HEK293 (cell line): Measurements from ENCODE around the gene MMP24OS.

Source experiments
- CTCF ChIA-PET: fragments of 350-600 bp; formaldehyde crosslinking; extraction: SDS; loops from one replicate; lab custom pipeline; 2021; ENCODE audit warnings: antibody characterized with exemption; lab: Yijun Ruan, JAX
- POLR2A ChIA-PET: fragments of 300-600 bp; formaldehyde crosslinking; extraction: SDS; loops from one replicate; lab custom pipeline; 2020; ENCODE audit warnings: antibody characterized with exemption, inconsistent platforms; lab: Yijun Ruan, JAX
- H3K27ac ChIP-seq: fragments of 200-500 bp; sonication (Bioruptor generic); 2 replicates; pipeline ENCODE4 v1.5.1; 2014; ENCODE audit warnings: low read depth, low read length, control low read depth, inconsistent platforms; ENCODE audit errors: extremely low read depth
- H3K36me3 ChIP-seq, 2 experiments: fragments of 200-500 bp in 1 of 2; sonication (Bioruptor generic) in 1 of 2; 1 replicate in 1 of 2; 2 replicates in 1 of 2; pipeline ENCODE4 v1.5.1; 2014 to 2017; ENCODE audit warnings: inconsistent platforms in 2 of 2, low read length in 2 of 2; ENCODE audit not compliant: control insufficient read depth in 2 of 2, insufficient read depth in 1 of 2
- H3K4me1 ChIP-seq: fragments of 200-500 bp; sonication (Bioruptor generic); 2 replicates; pipeline ENCODE4 v1.5.1; 2014; ENCODE audit warnings: mild to moderate bottlenecking, low read length, inconsistent platforms; ENCODE audit not compliant: control insufficient read depth, insufficient read depth
- H3K4me3 ChIP-seq: 2 replicates; pipeline ENCODE4 v1.5.1; 2011; ENCODE audit warnings: low read depth, mild to moderate bottlenecking, control low read depth, low read length, moderate library complexity
- H3K9me3 ChIP-seq: fragments of 200-500 bp; sonication (Bioruptor generic); 2 replicates; pipeline ENCODE4 v1.5.1; 2014; ENCODE audit warnings: low read depth, low read length, inconsistent platforms; ENCODE audit not compliant: control insufficient read depth, insufficient read depth
- EGR2 ChIP-seq: fragments of 450-650 bp; formaldehyde crosslinking; IDR thresholded peaks from 2 replicates; pipeline ENCODE4 v1.5.1; 2016; ENCODE audit warnings: low read depth, missing biosample characterization, missing genetic modification characterization
- KLF10 ChIP-seq: fragments of 450-650 bp; IDR thresholded peaks from 2 replicates; pipeline ENCODE4 v1.5.1; 2018; ENCODE audit warnings: missing biosample characterization, mild to moderate bottlenecking, missing genetic modification characterization
- MEIS1 ChIP-seq: sonication (generic); formaldehyde crosslinking; IDR thresholded peaks from 2 replicates; pipeline ENCODE4 v1.8.1; 2022; ENCODE audit warnings: missing genetic modification reagents, mild to moderate bottlenecking, borderline replicate concordance
- PRDM10 ChIP-seq: fragments of 450-650 bp; formaldehyde crosslinking; IDR thresholded peaks from 2 replicates; pipeline ENCODE4 v1.5.1; 2016; ENCODE audit warnings: missing biosample characterization, missing genetic modification characterization
- YY1 ChIP-seq: fragments of 450-650 bp; formaldehyde crosslinking; IDR thresholded peaks from 2 replicates; pipeline ENCODE4 v1.5.1; 2018; ENCODE audit warnings: missing biosample characterization, missing genetic modification characterization
- ZBTB8A ChIP-seq: fragments of 450-650 bp; formaldehyde crosslinking; IDR thresholded peaks from 2 replicates; pipeline ENCODE4 v1.5.1; 2016; ENCODE audit warnings: missing biosample characterization, missing genetic modification characterization
- ZIC2 ChIP-seq: fragments of 450-650 bp; formaldehyde crosslinking; IDR thresholded peaks from 2 replicates; pipeline ENCODE4 v1.5.1; 2016; ENCODE audit warnings: missing biosample characterization, missing genetic modification characterization
- ZNF132 ChIP-seq: fragments of 450-650 bp; formaldehyde crosslinking; IDR thresholded peaks from 2 replicates; pipeline ENCODE4 v1.5.1; 2017; ENCODE audit warnings: missing biosample characterization, missing genetic modification characterization, borderline replicate concordance
- ZNF146 ChIP-seq: fragments of 450-650 bp; formaldehyde crosslinking; IDR thresholded peaks from 2 replicates; pipeline ENCODE4 v1.5.1; 2016; ENCODE audit warnings: missing biosample characterization, missing genetic modification characterization
- ZNF16 ChIP-seq: fragments of 450-650 bp; formaldehyde crosslinking; IDR thresholded peaks from 2 replicates; pipeline ENCODE4 v1.5.1; 2016; ENCODE audit warnings: low read depth, missing biosample characterization, missing genetic modification characterization
- ZNF2 ChIP-seq: fragments of 450-650 bp; formaldehyde crosslinking; IDR thresholded peaks from 2 replicates; pipeline ENCODE4 v1.5.1; 2016; ENCODE audit warnings: missing biosample characterization, missing genetic modification characterization
- ZNF473 ChIP-seq: fragments of 450-650 bp; formaldehyde crosslinking; IDR thresholded peaks from 2 replicates; pipeline ENCODE4 v1.5.1; 2017; ENCODE audit warnings: missing biosample characterization, missing genetic modification characterization
- ZNF529 ChIP-seq: fragments of 450-650 bp; formaldehyde crosslinking; IDR thresholded peaks from 2 replicates; pipeline ENCODE4 v1.5.1; 2017; ENCODE audit warnings: missing genetic modification characterization, missing biosample characterization; ENCODE audit not compliant: insufficient replicate concordance
- ZNF76 ChIP-seq: fragments of 450-650 bp; formaldehyde crosslinking; IDR thresholded peaks from 2 replicates; pipeline ENCODE4; 2016; ENCODE audit warnings: low read depth, missing biosample characterization, missing genetic modification characterization, borderline replicate concordance
- ZNF785 ChIP-seq: fragments of 450-650 bp; formaldehyde crosslinking; IDR thresholded peaks from 2 replicates; pipeline ENCODE4 v1.5.1; 2016; ENCODE audit warnings: missing biosample characterization, missing genetic modification characterization
- ZSCAN23 ChIP-seq: fragments of 450-650 bp; formaldehyde crosslinking; IDR thresholded peaks from 2 replicates; pipeline ENCODE4 v1.5.1; 2016; ENCODE audit warnings: missing biosample characterization, missing genetic modification characterization
- ZSCAN30 ChIP-seq: fragments of 450-650 bp; IDR thresholded peaks from 2 replicates; pipeline ENCODE4 v1.5.1; 2018; ENCODE audit warnings: missing biosample characterization, mild to moderate bottlenecking, missing genetic modification characterization, moderate library complexity
- TF ChIP-seq, protein P1 (sequence below): IDR thresholded peaks from 2 replicates; pipeline ENCODE4 v1.6.1; 2011; ENCODE audit warnings: mild to moderate bottlenecking, low read depth, low read length, borderline replicate concordance
- TF ChIP-seq, protein P2 (sequence below): fragments of 450-650 bp; formaldehyde crosslinking; IDR thresholded peaks from 2 replicates; pipeline ENCODE4 v1.5.1; 2016; ENCODE audit warnings: missing biosample characterization, missing genetic modification characterization
- TF ChIP-seq, protein P3 (sequence below): fragments of 450-650 bp; formaldehyde crosslinking; IDR thresholded peaks from 2 replicates; pipeline ENCODE4 v1.5.1; 2016; ENCODE audit warnings: missing biosample characterization, missing genetic modification characterization

MMP24OS gene

DNA sequence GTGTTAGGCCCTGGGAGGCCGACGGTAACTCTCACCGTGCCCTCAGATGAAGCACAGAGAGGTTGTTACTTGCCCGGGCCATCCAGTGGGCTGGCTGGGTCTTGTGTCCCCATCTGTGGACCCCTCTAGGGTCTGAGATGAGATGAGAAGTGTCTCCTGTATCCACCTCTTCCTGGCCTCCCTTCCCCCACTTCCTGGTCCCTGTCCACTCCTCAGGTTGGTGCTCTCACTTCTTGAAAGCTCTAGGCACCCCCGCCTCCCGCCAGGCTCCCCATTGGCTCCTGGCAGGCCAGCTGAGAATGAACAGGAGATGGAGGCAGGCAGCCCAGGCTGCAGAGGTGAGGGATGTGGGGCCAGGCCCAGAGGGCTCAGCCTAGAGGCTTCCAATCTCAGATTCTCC, 1.5 kb downstream of the MMP24OS start (continued):
- TF ChIP-seq, protein P1, sequence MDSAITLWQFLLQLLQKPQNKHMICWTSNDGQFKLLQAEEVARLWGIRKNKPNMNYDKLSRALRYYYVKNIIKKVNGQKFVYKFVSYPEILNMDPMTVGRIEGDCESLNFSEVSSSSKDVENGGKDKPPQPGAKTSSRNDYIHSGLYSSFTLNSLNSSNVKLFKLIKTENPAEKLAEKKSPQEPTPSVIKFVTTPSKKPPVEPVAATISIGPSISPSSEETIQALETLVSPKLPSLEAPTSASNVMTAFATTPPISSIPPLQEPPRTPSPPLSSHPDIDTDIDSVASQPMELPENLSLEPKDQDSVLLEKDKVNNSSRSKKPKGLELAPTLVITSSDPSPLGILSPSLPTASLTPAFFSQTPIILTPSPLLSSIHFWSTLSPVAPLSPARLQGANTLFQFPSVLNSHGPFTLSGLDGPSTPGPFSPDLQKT, result no peak
- no peak for TF ChIP-seq ZBTB8A (tag by site-specific recombination)
- no peak for TF ChIP-seq ZSCAN23 (tag by site-specific recombination)
- no peak for TF ChIP-seq YY1 (tag by site-specific recombination)
- no peak for TF ChIP-seq ZNF16 (tag by site-specific recombination)
- TF ChIP-seq MEIS1 (CRISPR knock-in tag), result no peak
- no peak for TF ChIP-seq ZNF132 (tag by site-specific recombination)
- no peak for TF ChIP-seq ZNF2 (tag by site-specific recombination)
- TF ChIP-seq ZNF146 (tag by site-specific recombination), result no peak

DNA sequence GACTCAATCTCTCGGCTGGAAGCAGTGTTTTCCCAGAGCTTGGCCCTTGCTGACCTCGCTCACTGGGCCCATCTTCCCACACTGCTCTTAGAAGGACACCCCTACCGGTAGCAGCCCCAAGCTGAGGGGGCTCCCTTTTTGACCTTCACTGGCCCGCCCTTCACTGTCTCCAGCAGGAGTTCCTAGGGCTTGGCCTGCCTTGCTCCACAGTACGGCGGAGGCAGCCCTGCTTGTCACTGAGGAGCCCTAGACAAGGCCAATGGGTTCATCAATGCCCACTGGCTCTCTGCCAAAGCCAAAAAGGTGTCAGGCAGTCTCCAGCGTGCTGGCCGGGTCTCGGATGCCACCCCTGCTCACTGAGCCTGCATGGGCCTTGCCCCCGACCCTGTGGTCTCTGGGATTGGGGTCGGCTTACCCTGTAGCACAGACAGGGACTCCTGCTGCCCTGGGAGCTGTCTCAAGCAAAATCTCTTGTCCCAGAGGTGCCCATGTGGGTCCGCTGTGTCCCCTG, 2.1 kb downstream of the MMP24OS start:
- no peak overlapping the region for H3K4me3 ChIP-seq
- H3K4me1 ChIP-seq, result no peaks in the 10 kb centered on the region
- H3K36me3 ChIP-seq, result peaks cover 5 to 46% of the 10 kb centered on the region in 2 experiments; a peak in 2 of 3 replicates
- no peak overlapping the region for H3K27ac ChIP-seq
- TF ChIP-seq EGR2 (tag by site-specific recombination), result no peak
- no peak for TF ChIP-seq KLF10 (tag by site-specific recombination)
- TF ChIP-seq, all 188 proteins: peak for 0
- CTCF ChIA-PET, result interaction anchor here (1.1 to 1.5 kb wide), 3 partner anchors 28 to 128 kb away, joined by 3 to 5 read pairs (median 4); partner anchors contain the start of gene EDEM2
- no peaks in the 10 kb centered on the region for H3K9me3 ChIP-seq
- POLR2A ChIA-PET, result interaction anchor here (0.7 kb wide), 1 partner anchor 179 kb away, joined by 3 read pairs; the partner anchor contains the start of gene CEP250

DNA sequence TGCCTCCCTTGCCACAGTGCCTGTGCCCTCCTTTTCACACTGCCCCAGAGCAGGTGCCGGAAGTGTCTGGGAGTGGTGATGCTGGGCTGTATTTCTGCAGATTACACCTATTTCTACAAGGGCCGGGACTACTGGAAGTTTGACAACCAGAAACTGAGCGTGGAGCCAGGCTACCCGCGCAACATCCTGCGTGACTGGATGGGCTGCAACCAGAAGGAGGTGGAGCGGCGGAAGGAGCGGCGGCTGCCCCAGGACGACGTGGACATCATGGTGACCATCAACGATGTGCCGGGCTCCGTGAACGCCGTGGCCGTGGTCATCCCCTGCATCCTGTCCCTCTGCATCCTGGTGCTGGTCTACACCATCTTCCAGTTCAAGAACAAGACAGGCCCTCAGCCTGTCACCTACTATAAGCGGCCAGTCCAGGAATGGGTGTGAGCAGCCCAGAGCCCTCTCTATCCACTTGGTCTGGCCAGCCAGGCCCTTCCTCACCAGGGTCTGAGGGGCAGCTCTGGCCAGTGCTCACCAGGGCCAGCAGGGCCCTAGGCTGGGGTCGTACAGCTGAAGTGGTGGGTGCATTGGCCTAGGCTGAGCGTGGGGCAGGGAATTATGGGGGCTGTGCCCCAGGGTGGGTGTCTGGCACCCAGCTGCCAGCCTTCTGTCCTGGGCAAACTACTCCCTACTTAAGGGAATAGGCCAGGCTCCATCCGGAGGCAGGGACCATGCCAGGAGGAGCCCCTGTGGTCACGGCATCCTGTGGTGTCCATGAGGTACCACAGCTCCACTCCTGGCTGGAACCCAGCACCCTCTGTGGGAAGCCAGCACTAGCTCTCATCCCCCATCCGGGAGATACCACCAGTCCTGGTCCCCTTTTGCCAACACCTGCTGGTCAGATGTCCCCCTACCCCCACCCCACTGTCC, 3.5 kb downstream of the MMP24OS start:
- ChIA-PET POLR2A (interaction anchor here (1.5 kb wide), 1 partner anchor 10 kb away, joined by 8 read pairs; the partner anchor contains the start of gene EIF6), CTCF (interaction anchor here (0.5 to 1.4 kb wide), 3 partner anchors 11 to 127 kb away, joined by 3 to 4 read pairs (median 4); partner anchors contain the start of gene EDEM2)
- H3K4me1 ChIP-seq, result no peaks in the 10 kb centered on the region
- H3K4me3 ChIP-seq, result no peak overlapping the region
- H3K27ac ChIP-seq, result no peak overlapping the region
- H3K36me3 ChIP-seq, result peaks cover 5 to 33% of the 10 kb centered on the region in 2 experiments; a peak in 2 of 3 replicates
- H3K9me3 ChIP-seq, result no peaks in the 10 kb centered on the region
- TF ChIP-seq PRDM10, result peak; percentile 40; the same call in 1 of the 2 replicates
- no peak for TF ChIP-seq ZNF785 (tag by site-specific recombination)
- no peak for TF ChIP-seq ZSCAN30 (tag by site-specific recombination)
- 0 out of 2 replicates have a peak, but pooled peaks have one; percentile 23 for TF ChIP-seq ZNF76 (tag by site-specific recombination)
- peak; percentile 97 for TF ChIP-seq ZIC2 (tag by site-specific recombination)
- TF ChIP-seq, protein P2, sequence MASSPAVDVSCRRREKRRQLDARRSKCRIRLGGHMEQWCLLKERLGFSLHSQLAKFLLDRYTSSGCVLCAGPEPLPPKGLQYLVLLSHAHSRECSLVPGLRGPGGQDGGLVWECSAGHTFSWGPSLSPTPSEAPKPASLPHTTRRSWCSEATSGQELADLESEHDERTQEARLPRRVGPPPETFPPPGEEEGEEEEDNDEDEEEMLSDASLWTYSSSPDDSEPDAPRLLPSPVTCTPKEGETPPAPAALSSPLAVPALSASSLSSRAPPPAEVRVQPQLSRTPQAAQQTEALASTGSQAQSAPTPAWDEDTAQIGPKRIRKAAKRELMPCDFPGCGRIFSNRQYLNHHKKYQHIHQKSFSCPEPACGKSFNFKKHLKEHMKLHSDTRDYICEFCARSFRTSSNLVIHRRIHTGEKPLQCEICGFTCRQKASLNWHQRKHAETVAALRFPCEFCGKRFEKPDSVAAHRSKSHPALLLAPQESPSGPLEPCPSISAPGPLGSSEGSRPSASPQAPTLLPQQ (tag by site-specific recombination), result no peak
- TF ChIP-seq ZNF473 (tag by site-specific recombination), result no peak
- TF ChIP-seq ZNF529 (tag by site-specific recombination), result no peak
- TF ChIP-seq, protein P3, sequence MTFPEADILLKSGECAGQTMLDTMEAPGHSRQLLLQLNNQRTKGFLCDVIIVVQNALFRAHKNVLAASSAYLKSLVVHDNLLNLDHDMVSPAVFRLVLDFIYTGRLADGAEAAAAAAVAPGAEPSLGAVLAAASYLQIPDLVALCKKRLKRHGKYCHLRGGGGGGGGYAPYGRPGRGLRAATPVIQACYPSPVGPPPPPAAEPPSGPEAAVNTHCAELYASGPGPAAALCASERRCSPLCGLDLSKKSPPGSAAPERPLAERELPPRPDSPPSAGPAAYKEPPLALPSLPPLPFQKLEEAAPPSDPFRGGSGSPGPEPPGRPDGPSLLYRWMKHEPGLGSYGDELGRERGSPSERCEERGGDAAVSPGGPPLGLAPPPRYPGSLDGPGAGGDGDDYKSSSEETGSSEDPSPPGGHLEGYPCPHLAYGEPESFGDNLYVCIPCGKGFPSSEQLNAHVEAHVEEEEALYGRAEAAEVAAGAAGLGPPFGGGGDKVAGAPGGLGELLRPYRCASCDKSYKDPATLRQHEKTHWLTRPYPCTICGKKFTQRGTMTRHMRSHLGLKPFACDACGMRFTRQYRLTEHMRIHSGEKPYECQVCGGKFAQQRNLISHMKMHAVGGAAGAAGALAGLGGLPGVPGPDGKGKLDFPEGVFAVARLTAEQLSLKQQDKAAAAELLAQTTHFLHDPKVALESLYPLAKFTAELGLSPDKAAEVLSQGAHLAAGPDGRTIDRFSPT (tag by site-specific recombination), result 0 out of 2 replicates have a peak, but pooled peaks have one; percentile 24
- TF ChIP-seq, all 188 proteins: peak for 4
